Measurements from ENCODE around the gene FHOD3. TPM values are rescaled to one million over a fixed set of nuclear protein-coding genes. Genes with fewer than 3 reads are reported as not detected.

FHOD3 gene
- total RNA-seq, 2 experiments from 2014 or later: not detected

GRCh38 chr18:36630917-36631316 is 333.4 kb downstream of the FHOD3 start:
- TF ChIP-seq CTCF (IDR thresholded peaks at IDR 0.05): no peak
- intact Hi-C loops (cut with micrococcal nuclease): no loop called here
- Mint-ChIP-seq H3K27me3 (peaks cover 9% of the 10 kb centered on the region), H3K4me1 (ENCODE audit: low read depth) (no peaks in the 10 kb centered on the region), H3K36me3 (ENCODE audit: low read depth) (no peaks in the 10 kb centered on the region), H3K4me3 (no peak overlapping the region), H3K9me3 (no peaks in the 10 kb centered on the region), H3K27ac (no peak overlapping the region)
- ATAC-seq (no peak), DNase-seq (no peak)
- CTCF ChIA-PET: no interaction called here
- POLR2A ChIA-PET: no interaction called here

DNA sequence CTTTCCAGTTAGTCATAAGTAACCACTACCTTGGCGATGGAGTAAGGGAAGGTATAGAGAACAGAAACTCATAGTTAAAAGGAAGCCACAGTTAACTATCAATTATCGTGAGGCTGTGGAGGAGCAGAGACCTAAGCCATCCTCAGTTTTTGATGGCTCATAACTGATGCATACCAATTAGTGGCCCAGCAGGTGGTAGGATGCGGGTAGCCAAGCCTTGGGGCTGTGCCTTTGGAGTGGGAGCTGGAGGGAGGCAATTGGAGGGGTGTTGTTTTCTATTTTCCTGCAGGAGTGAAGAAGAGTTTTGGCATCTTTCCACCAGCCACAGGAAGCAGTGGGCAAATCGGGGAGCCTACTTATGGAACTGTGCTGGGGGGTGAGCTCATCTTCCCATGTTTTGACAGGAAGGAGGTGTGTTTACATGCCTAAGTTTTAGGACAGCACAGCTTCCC is 336.5 kb downstream of the FHOD3 start:
- ATAC-seq: no peak
- Mint-ChIP-seq H3K4me3 (no peak overlapping the region), H3K36me3 (ENCODE audit: low read depth) (no peaks in the 10 kb centered on the region), H3K27me3 (peaks cover 8% of the 10 kb centered on the region), H3K4me1 (ENCODE audit: low read depth) (no peaks in the 10 kb centered on the region), H3K27ac (no peak overlapping the region), H3K9me3 (no peaks in the 10 kb centered on the region)
- CTCF ChIA-PET: no interaction called here
- DNase-seq: no peak
- POLR2A ChIA-PET: no interaction called here
- TF ChIP-seq CTCF (IDR thresholded peaks at IDR 0.05): no peak
- intact Hi-C loops (cut with micrococcal nuclease): no loop called here

DNA sequence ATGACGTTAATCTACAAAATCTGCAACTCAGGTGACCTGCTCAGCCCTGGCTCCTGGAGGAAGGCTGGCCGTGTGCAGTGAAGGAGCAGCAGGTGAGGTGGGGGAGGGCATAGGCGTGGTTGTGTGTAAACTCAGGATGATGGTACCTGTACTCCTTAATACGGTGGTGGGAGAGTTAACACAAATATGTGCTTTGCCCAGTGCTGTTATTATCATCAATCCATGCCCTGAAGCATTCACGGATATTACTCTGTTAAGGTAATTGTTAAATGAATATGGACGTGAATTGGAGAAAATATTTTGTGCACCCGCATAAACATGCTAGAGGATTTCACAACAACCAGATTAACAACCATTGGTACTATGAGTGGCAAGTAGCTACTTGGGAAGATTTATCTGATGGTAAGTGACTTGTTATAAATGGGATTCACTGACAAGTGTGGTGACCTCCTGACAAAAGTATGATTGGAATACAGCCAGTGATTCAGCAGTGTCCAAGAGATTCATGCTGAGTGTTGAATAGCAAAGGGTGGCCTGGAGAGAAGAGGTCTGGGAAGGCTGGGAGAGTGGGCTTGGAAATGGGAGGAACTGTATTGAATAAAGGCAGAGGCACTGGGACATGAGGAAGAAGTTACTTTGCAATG is 337.2 kb downstream of the FHOD3 start:
- Mint-ChIP-seq H3K27ac (no peak overlapping the region), H3K4me1 (ENCODE audit: low read depth) (no peaks in the 10 kb centered on the region), H3K27me3 (peaks cover 5% of the 10 kb centered on the region), H3K4me3 (no peak overlapping the region), H3K36me3 (ENCODE audit: low read depth) (no peaks in the 10 kb centered on the region), H3K9me3 (no peaks in the 10 kb centered on the region)
- TF ChIP-seq CTCF (IDR thresholded peaks at IDR 0.05): no peak
- ATAC-seq (no peak), DNase-seq (no peak)
- intact Hi-C loops (cut with micrococcal nuclease): no loop called here
- ChIA-PET POLR2A (no interaction called here), CTCF (no interaction called here)

DNA sequence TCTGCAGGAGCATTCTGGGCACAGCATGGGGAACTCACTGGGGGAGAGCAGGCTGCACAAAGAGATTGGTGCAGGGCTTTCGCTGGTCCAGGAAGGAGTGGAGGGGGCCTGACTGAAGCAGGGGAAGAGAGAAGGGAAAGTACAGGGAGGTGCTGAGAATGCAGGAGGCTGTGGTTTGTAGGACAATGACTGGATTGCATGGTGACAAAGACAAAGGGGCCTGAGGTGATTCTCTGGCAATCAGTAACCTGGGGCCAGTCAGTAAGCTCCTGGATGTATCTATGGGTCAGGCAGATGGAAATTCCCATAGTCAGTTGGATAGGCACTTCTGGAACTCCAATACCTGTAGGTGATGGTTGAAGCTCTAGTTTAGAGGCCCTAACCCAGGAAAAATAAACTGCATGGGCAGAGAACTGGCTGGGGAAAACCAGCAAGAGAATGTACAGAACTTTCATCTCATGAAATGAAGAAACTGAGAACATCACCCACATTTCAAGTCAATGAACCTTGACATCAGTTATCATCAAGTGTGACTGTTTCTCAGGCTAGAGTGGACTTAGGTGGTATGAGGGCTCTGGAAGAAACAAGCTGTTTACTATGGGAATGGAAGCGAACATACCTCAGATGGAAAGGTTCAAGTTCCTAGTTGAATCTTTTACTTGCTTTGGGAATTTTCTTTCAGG is 338.0 kb downstream of the FHOD3 start:
- ChIA-PET POLR2A (no interaction called here), CTCF (no interaction called here)
- H3K36me3 Mint-ChIP-seq (ENCODE audit: low read depth): no peaks in the 10 kb centered on the region
- DNase-seq (no peak), ATAC-seq (no peak)
- intact Hi-C loops (cut with micrococcal nuclease): no loop called here
- no peak overlapping the region for H3K4me3 Mint-ChIP-seq
- peaks cover 5% of the 10 kb centered on the region for H3K27me3 Mint-ChIP-seq
- no peak for TF ChIP-seq CTCF (IDR thresholded peaks at IDR 0.05)
- H3K27ac Mint-ChIP-seq: no peak overlapping the region
- no peaks in the 10 kb centered on the region for H3K9me3 Mint-ChIP-seq
- H3K4me1 Mint-ChIP-seq (ENCODE audit: low read depth): no peaks in the 10 kb centered on the region

GRCh38 chr18:36636237-36636817 is 338.8 kb downstream of the FHOD3 start:
- H3K27ac Mint-ChIP-seq: no peak overlapping the region
- intact Hi-C loops (cut with micrococcal nuclease): no loop called here
- H3K27me3 Mint-ChIP-seq: peaks cover 5% of the 10 kb centered on the region
- TF ChIP-seq CTCF (IDR thresholded peaks at IDR 0.05): no peak
- H3K4me3 Mint-ChIP-seq: no peak overlapping the region
- ChIA-PET POLR2A (no interaction called here), CTCF (no interaction called here)
- DNase-seq (no peak), ATAC-seq (no peak)
- no peaks in the 10 kb centered on the region for H3K36me3 Mint-ChIP-seq (ENCODE audit: low read depth)
- H3K4me1 Mint-ChIP-seq (ENCODE audit: low read depth): no peaks in the 10 kb centered on the region
- H3K9me3 Mint-ChIP-seq: no peaks in the 10 kb centered on the region
